Endothelial cell of umbilical vein (primary cell): ENCODE measurements around the gene C6orf163. TPM values are rescaled to one million over a fixed set of nuclear protein-coding genes. Genes with fewer than 3 reads are reported as not detected.

Experiments
- BruUV-seq: library from RNA; stranded (reverse); fragments of 400-500 nt; replicated peaks from 2 replicates; lab custom pipeline; 2021; lab: Mats Ljungman, UMichigan
- CTCF ChIA-PET: fragments of 300-600, 350-600 bp; sonication (Branson Sonifier 250); formaldehyde crosslinking; loops from one replicate; lab custom pipeline; 2021; ENCODE audit warnings: antibody characterized with exemption, inconsistent platforms; lab: Charles Lee
- POLR2A ChIA-PET: fragments of 300-600, 350-600 bp; sonication (Branson Sonifier 250); formaldehyde crosslinking; loops from one replicate; lab custom pipeline; 2021; ENCODE audit warnings: antibody characterized with exemption, inconsistent platforms; lab: Charles Lee
- DNase-seq: peaks from one replicate; pipeline ENCODE4 v3.0.0-alpha.2; 2011; ENCODE audit warnings: low read depth, low spot score
- FAIRE-seq: peaks from 2 replicates; lab custom pipeline; 2011; peaks lifted over from hg19 to GRCh38; lab: Jason Lieb, UNC
- H2AFZ ChIP-seq: 2 replicates; pipeline ENCODE4 v1.6.0; 2012; ENCODE audit warnings: low read depth, low read length, control low read depth, inconsistent platforms
- H3K27ac ChIP-seq: 2 replicates; pipeline ENCODE4 v1.5.1; 2011; ENCODE audit warnings: low read depth, mild to moderate bottlenecking, control low read depth, low read length, moderate library complexity; ENCODE audit not compliant: insufficient read depth
- H3K27me3 ChIP-seq, 2 experiments: 2 replicates each; pipeline versions ENCODE4 v1.6.0 to v1.6.1; 2011; ENCODE audit warnings: low read length in 2 of 2, mixed read lengths in 1 of 2; ENCODE audit not compliant: control insufficient read depth in 2 of 2, insufficient read depth in 2 of 2
- H3K36me3 ChIP-seq, 2 experiments: 2 replicates in 1 of 2; 3 replicates in 1 of 2; pipeline ENCODE4 v1.5.1; 2011; ENCODE audit warnings: low read length in 2 of 2, mild to moderate bottlenecking in 1 of 2, moderate library complexity in 1 of 2; ENCODE audit not compliant: control insufficient read depth in 2 of 2, insufficient read depth in 2 of 2; ENCODE audit errors: extremely low read depth in 1 of 2
- H3K4me1 ChIP-seq: 3 replicates; pipeline ENCODE4 v1.5.1; 2011; ENCODE audit warnings: mild to moderate bottlenecking, low read length; ENCODE audit not compliant: control insufficient read depth, insufficient read depth; ENCODE audit errors: extremely low read depth
- H3K4me2 ChIP-seq: 2 replicates; pipeline ENCODE4 v1.6.1; 2011; ENCODE audit warnings: low read length, control low read depth, mixed read lengths; ENCODE audit not compliant: insufficient read depth
- H3K4me3 ChIP-seq, 3 experiments: fragments of 200-600 bp in 1 of 3; sonication (generic), shearing (Covaris generic) in 1 of 3; replicated peaks in 1 of 3; 2 replicates each; pipeline ENCODE4 v1.5.1; 2011 to 2016; ENCODE audit warnings: control low read depth in 3 of 3, low read length in 3 of 3, mild to moderate bottlenecking in 2 of 3, inconsistent platforms in 1 of 3, low read depth in 1 of 3, moderate library complexity in 1 of 3; ENCODE audit not compliant: insufficient read depth in 1 of 3
- H3K79me2 ChIP-seq: 2 replicates; pipeline ENCODE4 v1.6.0; 2012; ENCODE audit warnings: low read length, inconsistent platforms; ENCODE audit not compliant: control insufficient read depth, insufficient read depth
- H3K9ac ChIP-seq: replicated peaks from 2 replicates; pipeline ENCODE3; 2011; ENCODE audit warnings: low read length, control low read depth; ENCODE audit not compliant: insufficient read depth; ENCODE audit errors: extremely low read depth
- H3K9me1 ChIP-seq: replicated peaks from 3 replicates; pipeline ENCODE4 v1.6.0; 2011; ENCODE audit warnings: mild to moderate bottlenecking, low read length; ENCODE audit not compliant: control insufficient read depth, insufficient read depth; ENCODE audit errors: extremely low read depth
- H3K9me3 ChIP-seq: replicated peaks from 2 replicates; pipeline ENCODE4 v1.5.1; 2012; ENCODE audit warnings: low read length, inconsistent platforms; ENCODE audit not compliant: control insufficient read depth, insufficient read depth
- H4K20me1 ChIP-seq: replicated peaks from 2 replicates; pipeline ENCODE3; 2011; ENCODE audit warnings: mild to moderate bottlenecking, low read length; ENCODE audit not compliant: control insufficient read depth, insufficient read depth; ENCODE audit errors: extremely low read depth
- CTCF ChIP-seq, 2 donors: IDR thresholded peaks; 1 replicate in 1 of 2; 2 replicates in 1 of 2; pipeline ENCODE4 v1.5.1; 2011; ENCODE audit warnings: low read length in 2 of 2, mild to moderate bottlenecking in 2 of 2, moderate library complexity in 2 of 2, control low read depth in 1 of 2, inconsistent platforms in 1 of 2, low read depth in 1 of 2; ENCODE audit not compliant: insufficient read depth in 1 of 2; ENCODE audit errors: extremely low read depth in 1 of 2
- EZH2 ChIP-seq: IDR thresholded peaks from 2 replicates; pipeline ENCODE4 v1.6.1; 2012; ENCODE audit warnings: borderline replicate concordance, low read depth, mild to moderate bottlenecking, moderate library complexity, low read length, inconsistent platforms; ENCODE audit not compliant: severe bottlenecking
- FOS ChIP-seq: IDR thresholded peaks from 2 replicates; pipeline ENCODE4 v1.6.1; 2011; ENCODE audit warnings: mild to moderate bottlenecking, low read length, moderate library complexity, borderline replicate concordance; ENCODE audit not compliant: insufficient read depth
- GATA2 ChIP-seq: IDR thresholded peaks from 2 replicates; pipeline ENCODE4 v1.7.0; 2011; ENCODE audit warnings: low read depth, mild to moderate bottlenecking, moderate library complexity, mixed read lengths, low read length; ENCODE audit not compliant: insufficient read length, insufficient read depth
- JUN ChIP-seq: IDR thresholded peaks from 2 replicates; pipeline ENCODE4 v1.6.1; 2011; ENCODE audit warnings: borderline replicate concordance, low read depth; ENCODE audit not compliant: insufficient read length, insufficient read depth
- MAX ChIP-seq: IDR thresholded peaks from 2 replicates; pipeline ENCODE4 v1.6.1; 2011; ENCODE audit not compliant: insufficient read depth, insufficient read length
- MYC ChIP-seq: IDR thresholded peaks from one replicate; pipeline ENCODE4 v1.6.1; 2011; ENCODE audit warnings: mild to moderate bottlenecking, low read depth, low read length
- POLR2A ChIP-seq: IDR thresholded peaks from 2 replicates; pipeline ENCODE4 v1.6.1; 2012; ENCODE audit warnings: low read depth, mild to moderate bottlenecking, control low read depth, low read length
- POLR2AphosphoS5 ChIP-seq: IDR thresholded peaks from 2 replicates; pipeline ENCODE4 v1.6.1; 2012; ENCODE audit warnings: low read depth, mild to moderate bottlenecking, control low read depth, low read length, moderate library complexity; ENCODE audit not compliant: insufficient read depth
- dilution Hi-C: fragments of 300-500 bp; cut with MboI; formaldehyde crosslinking; loops from one replicate; pipeline ENCODE4 v1.15.0; 2019; ENCODE audit warnings: low sequenced_read_pairs; ENCODE audit not compliant: extremely low pct_ligation_motif_present
- intact Hi-C: fragments of 100-400 bp; cut with micrococcal nuclease; formaldehyde crosslinking; loops from one replicate; pipeline ENCODE4 v1.10.0; 2022
- polyA plus RNA-seq, 4 experiments: library from polyadenylated mRNA; depleted of rRNA in 3 of 4; stranded (reverse) in 3 of 4; unstranded in 1 of 4; fragments of >200 nt; gene quantifications; 2 replicates each; pipeline versions ENCODE4 v1.2.1 to v1.2.3, GENCODE V29; 2011 to 2012; ENCODE audit warnings: missing spikeins in 1 of 4
- total RNA-seq: library from RNA; stranded (reverse); gene quantifications from 2 replicates; pipeline ENCODE4 v1.2.3, GENCODE V29; 2021

The C6orf163 gene
- total and polyA plus RNA-seq, 2 donors (not counting 3 experiments of a cell fraction or from before 2014, with no cell fraction given) = 0.29 to 2.5 TPM

- no TSS peak for BruUV-seq
- intact Hi-C loops = loop anchor here (1.0 kb wide), 1 partner anchor 20 kb away; no protein-coding TSS in a partner anchor
- Histone ChIP-seq H3K27me3 (peaks cover 7 to 13% of the 10 kb centered on the region in 2 experiments), H3K9me1 (no peaks in the 10 kb centered on the region), H3K27ac (no peak overlapping the region), H3K4me3 (no peak overlapping the region), H3K36me3 (no peaks in the 10 kb centered on the region), H3K9ac (no peak overlapping the region), H3K4me1 (no peaks in the 10 kb centered on the region), H2AFZ (no peak overlapping the region), H3K79me2 (no peaks in the 10 kb centered on the region), H3K9me3 (no peaks in the 10 kb centered on the region), H4K20me1 (no peaks in the 10 kb centered on the region), H3K4me2 (no peak overlapping the region)
- CTCF ChIA-PET = interaction anchor here (0.7 kb wide), 1 partner anchor 9 kb away, joined by 3 read pairs; the partner anchor contains the start of gene SMIM8
- no peak for DNase-seq
- TF ChIP-seq MYC = no peak
- TF ChIP-seq POLR2AphosphoS5 = no peak
- TF ChIP-seq CTCF (IDR thresholded peaks at IDR 0.05; ENCODE audit: extremely low read depth in 1 of 2, insufficient read depth in 1 of 2, low read depth in 1 of 2, low read length in 2 of 2) = no peak
- TF ChIP-seq MAX = no peak
- TF ChIP-seq FOS = no peak
- TF ChIP-seq POLR2A = no peak
- TF ChIP-seq JUN = no peak
- TF ChIP-seq GATA2 = no peak
- no peak for TF ChIP-seq EZH2
- POLR2A ChIA-PET = no interaction called here
- dilution Hi-C loops = no loop called here
- no peak for FAIRE-seq
Measured at GRCh38 chr6:87312860-87313259, 31.8 kb upstream of the C6orf163 start.
